ENCODE measurements around the gene ABLIM1.

The ABLIM1 gene

DNA sequence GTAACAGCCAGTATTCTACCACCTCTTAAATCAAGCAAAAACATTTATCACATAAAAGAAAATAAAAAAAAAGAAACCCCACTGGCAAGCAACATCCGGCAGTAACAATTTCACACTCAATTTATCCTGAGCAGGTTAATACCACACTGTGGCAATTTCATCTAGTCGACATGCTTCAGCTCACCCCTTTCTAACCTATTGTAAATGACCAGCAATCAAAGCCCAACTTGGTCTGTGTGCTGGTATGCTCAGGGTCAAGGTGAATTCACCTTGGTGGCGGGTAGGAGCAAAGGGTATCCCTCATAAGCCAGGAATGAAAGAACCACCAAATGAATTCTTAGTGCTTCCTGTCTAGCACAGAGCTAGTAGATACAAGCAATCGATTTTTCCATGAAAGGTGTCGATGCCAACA lies 144.7 kb downstream of the ABLIM1 start:
- no peak for FAIRE-seq

DNA sequence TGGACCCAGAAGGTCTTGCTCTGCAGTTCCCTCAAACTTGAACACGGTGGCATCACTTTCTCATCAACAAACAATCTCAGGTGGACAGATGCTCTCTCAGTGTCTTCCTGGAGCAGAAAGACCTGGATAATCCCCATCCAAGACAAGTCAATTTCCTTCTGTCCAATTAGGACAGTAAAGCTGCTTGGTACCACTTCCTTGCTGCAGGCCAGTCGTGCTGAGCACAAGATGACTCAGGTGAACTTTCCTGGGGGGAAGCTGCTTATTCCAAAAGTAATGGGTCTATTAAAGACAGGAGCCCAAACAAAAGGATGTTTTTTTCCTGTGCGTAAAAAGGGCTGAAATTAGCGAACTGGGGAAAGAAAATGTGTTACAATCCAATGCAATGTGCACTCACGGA lies 146.2 kb downstream of the ABLIM1 start:
- no peak for FAIRE-seq

DNA sequence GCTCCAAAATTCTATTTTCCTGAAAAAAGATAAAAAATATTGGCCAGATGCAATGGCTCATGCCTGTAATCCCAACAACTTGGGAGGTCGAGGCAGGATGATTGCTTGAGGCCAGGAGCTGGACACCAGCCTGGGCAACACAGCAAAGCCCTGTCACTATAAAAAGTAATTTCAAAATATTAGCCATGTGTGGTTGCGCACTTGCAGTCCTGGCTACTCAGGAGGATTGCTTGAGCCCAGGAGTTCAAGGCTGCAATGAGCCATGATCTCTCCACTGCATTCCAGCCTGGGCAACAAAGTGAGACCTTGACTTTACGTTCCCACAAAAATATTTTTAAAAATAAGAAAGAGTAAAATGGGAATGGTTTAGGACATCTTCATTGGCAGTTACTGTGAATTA lies 149.7 kb downstream of the ABLIM1 start:
- FAIRE-seq: no peak

DNA sequence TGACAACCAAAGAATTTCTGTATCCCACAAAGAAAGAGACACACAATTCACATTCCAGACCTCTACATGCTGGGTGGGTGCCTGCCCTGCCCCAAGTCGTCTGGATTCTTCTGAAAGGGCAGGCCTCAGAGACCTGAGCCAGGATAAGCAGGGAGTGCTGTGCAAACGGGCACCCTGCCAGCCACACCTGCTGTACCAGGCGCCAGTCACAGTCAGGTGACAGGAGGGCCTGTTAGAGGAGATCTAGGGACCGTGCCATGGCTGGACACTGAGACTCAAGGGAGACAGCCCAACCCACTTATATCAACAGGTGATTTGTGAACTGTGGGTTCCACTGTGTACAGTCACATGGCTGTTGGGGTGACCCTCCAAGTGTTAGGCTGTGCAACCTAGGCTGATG lies 150.6 kb downstream of the ABLIM1 start:
- FAIRE-seq: no peak

DNA sequence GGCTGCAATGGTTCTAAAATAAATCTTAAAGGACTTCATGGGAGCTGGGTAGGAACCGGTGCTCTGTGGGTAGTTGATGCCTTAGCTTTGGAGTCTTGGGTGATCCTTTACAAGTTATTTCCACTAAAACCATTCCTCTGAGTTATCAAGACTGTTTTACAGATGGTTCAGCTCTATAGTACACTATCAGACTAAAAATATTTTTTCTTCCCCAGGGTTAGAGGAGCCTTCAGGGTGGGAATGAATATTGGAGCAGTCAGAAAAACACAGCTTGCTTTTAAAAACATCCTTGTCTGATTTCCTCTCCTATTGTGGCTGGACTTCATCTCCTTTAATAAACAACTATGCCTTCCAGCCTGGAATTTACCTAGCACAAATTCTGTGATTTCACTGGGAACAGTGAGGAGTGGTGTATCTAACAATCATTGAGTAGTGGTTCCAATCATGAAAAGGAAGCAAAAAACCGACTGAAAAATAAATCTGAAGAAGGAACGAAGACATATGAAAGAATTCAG lies 151.1 kb downstream of the ABLIM1 start:
- FAIRE-seq: no peak

DNA sequence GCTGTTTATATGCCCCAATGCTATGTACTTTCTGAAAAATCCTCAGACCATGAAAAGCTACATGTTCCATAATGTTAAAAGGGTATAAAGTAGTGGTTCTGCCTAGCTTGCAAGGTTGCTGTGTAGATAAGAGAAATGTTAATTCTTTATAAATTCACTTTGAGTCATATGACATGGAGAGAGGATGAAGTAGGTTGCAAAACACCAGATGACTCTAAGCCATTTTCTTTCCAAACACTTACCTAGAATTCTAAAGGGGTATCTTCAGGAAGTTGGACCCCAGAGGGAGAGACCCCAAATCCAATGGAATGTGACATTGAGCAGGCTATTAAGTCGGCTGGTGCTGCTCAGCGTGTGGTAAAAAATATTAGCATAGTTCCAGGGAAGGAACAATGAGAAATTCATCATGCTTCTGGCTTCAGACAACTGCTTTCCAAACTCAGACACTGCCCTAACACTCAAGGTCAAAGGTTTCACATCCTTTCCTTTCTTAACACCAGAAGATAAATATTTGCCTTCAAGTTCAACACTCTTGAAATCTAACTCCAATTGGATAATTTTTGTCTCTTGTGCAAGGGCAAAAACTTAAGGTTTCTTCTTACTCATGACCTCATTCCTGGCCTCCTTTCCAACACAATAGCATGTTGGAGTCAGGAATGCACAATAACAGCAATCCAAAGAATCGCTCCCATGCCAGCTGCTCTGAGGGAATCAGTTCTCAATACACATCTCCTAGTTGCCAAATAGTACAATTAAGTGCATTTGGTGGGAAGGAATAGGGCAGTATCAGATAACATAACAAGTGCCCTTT lies 153.1 kb downstream of the ABLIM1 start:
- FAIRE-seq: peak; percentile 65

DNA sequence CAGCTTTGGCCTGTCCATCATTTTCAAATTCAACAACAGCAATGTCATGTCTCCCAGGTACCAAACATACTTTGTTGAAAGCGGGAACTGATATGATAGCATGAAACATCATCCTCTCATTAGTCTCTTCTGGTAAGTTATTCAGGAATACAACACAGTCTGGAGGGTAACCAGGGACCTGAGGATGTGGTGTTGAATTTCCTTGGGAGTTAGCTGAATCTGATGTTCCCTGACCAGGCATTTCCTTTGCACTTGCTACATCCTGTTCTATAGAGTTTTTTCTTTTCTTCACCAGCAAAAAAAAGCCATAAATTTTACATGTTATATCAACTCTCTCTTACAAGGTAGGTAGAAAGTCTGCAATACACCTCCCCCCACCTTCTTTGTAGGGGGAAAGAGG lies 156.0 kb downstream of the ABLIM1 start:
- no peak for FAIRE-seq

DNA sequence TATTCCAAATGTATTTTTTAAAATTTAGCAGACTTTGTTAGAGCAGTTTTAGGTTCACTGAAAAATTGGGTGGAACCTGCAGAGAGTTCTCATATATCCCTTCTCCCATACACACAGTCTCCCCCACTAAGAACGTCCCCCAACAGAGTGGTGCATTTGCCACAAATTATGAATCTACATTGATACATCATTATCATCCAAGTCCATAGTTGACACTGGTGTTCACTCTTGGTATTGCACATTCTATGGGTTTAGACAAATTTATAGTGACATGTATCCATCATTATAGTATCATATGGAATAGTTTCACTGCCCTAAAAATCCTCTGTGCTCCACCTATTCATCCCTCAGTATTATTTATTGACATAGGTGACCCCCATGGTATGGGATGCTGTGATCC lies 156.4 kb downstream of the ABLIM1 start:
- no peak for FAIRE-seq

DNA sequence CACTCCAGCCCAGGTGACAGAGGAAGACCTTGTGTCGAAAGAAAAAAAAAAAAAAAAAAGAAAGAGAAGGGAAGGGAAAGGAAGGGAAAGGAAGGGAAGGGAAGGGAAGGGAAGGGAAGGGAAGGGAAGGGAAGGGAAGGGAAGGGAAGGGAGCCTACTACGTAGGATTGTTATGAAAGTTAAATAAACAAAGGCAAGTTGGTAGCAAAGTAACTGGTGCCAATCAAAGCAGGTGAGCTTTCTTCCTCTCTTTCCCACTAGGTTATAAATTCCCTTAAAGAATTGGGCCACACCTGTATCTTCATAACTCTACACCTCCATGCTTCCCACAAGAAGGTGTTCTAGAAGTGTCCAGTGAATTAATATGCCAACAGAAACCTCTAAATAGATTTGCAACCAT lies 157.4 kb downstream of the ABLIM1 start:
- FAIRE-seq: no peak

DNA sequence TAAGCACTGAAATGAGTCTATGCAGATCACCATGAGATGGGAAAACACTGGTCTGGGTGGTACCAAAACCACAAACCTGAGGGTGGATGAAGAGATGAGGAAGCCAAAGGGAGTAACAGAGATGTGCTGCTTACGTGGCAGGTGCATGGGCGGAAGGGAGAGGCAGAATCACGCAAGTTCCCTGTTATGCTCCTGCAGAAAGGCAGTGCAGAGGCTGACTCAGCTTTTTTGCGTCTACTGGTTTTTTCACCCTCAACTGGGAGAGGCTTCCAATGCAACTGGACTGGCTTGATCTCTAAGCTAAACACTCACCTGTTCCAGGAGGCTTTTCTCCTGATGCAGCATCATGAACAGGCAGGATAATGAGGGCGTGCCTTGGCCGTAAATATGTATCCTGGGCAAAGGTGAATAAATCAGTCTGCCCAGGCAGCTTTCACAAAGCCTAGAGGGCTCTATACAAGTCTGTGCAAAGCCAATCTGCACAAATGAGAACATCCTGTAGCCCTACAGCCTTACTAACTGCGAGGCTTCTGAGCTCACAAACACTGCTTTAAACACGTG lies 158.4 kb downstream of the ABLIM1 start:
- no peak for FAIRE-seq

DNA sequence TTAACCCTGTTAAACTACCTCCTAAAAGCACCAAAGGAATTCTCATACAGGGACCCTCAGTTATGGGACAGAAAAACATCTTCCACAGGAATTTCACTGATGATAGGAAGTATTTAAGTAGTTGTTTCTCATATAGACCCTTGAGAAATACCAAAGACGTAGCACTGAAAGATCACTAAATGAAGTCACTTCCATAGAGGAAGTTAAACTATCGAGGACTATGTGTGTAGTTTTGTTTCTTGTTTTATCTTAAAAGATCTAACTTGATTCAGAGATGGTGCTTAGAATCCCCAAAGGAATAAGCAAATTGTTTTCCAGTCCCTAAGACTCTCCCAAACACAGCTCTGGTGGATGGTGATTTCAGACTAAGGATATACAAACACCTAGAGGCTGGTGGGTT lies 159.0 kb downstream of the ABLIM1 start:
- no peak for FAIRE-seq

DNA sequence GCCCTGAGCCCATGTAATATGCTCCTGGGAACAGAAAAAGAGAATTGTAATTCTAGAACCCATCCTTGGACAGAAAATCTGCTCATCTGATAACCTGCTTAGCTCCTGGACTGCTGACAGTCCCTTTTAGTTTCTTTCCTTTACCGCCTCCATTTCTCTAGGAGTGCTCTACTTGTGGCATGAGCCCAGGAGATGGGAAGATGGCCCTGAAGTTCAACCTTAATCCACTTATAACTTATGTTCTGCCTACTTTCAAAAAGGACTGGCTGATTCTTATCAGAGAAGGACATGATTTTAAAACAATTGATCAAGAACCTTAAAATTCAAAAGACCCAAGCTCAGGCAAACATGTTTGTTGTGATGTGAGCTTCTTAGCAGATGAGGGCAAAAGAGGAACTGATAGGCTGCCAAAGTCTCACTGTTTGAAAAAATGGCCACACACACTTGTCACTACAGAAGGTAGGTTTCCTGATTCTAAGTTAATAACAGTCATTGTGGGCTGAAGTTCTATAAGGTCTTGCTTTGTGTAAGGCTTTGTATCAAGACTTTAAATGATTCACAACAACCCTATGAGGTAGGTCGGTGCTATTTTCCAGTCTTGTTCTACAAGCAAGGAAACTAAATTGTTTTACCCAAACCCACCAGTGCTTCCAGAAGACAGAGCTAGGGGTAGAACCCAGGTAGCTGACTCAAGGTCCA lies 159.5 kb downstream of the ABLIM1 start:
- FAIRE-seq: no peak

DNA sequence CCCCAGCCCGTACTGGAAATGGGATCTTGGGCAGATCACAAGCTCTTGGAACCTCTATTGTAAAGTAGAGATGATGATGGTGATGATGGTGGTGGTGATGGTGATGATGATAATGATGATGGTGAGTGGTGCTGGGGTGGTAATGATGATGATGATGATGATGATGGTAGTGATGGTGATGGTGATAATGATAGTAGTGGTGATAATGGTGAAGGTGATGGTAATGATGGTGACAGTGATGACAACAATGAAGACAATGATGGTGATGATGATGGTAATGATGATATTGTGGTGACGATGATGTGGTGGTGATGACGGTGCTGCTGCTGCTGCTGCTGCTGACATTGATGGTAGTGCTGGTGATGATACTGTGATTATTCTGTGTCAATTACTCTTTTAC lies 162.8 kb downstream of the ABLIM1 start:
- FAIRE-seq: no peak

DNA sequence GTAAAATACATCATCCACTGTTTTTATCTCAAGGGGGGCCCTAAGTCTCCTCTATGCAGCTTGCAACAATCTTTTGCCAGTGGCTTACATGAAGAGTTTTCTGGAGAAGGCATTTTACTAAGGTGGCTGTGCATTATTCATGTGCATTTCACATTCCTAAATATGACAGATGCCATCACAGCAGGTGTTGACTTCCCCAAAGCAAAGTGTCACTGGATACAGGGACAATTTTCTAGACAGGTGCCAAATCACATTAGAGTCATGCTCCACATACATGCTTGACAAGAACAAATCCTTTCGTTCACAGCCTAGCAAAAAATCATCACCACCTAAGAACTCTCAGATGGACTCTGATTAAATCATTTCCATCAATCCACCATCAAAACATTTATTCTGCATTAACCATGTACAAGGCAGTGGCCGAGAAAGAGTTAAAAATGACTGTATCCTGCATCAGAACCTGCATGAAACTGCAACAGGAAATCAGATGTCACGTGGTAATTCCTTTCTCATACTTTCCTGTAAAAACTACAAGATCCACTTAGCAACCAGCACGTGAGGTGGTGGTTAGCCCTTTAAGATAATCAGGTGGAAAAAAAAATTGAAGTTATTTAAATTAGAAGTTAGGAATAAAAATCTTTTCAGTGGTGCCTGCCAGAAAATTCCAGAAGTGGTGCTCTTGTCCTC lies 165.6 kb downstream of the ABLIM1 start:
- no peak for FAIRE-seq

DNA sequence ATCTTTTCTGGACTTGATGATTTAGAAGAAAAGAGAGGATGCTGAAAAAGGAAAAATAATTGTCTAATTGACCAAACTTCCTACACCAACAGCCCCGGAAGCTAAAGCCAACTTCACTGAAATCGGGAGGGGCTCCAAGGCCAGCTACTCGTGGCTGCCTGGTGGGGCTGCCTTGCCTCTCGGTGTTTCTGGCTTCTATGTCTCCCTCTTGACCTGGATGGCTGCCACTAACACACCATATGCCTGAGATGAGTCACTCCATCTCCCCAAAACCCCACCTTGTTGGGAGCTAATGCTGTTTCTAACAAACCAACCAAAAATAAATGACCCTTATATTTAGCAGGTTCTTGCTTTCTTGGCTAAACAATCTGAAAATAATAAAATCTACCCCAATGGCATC lies 166.1 kb downstream of the ABLIM1 start:
- FAIRE-seq: no peak

DNA sequence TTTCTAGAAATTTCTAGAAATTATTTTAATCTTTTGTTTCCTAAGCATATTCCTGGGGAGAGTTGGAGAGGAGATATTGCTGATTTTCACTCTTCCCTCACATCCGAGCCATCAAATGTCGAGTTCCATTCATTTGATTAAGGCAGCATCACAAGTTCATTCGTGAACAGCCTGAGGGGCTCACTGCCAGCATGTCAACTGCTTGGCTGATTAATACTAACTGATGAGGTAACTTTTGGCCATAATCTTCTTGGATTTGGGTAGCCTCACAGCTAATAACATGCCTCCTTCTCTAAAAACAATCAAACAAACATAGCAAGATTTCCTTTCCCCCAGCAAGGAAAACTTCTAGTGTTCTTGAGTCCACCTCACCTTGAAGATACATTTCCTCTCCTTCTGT lies 166.7 kb downstream of the ABLIM1 start:
- no peak for FAIRE-seq

DNA sequence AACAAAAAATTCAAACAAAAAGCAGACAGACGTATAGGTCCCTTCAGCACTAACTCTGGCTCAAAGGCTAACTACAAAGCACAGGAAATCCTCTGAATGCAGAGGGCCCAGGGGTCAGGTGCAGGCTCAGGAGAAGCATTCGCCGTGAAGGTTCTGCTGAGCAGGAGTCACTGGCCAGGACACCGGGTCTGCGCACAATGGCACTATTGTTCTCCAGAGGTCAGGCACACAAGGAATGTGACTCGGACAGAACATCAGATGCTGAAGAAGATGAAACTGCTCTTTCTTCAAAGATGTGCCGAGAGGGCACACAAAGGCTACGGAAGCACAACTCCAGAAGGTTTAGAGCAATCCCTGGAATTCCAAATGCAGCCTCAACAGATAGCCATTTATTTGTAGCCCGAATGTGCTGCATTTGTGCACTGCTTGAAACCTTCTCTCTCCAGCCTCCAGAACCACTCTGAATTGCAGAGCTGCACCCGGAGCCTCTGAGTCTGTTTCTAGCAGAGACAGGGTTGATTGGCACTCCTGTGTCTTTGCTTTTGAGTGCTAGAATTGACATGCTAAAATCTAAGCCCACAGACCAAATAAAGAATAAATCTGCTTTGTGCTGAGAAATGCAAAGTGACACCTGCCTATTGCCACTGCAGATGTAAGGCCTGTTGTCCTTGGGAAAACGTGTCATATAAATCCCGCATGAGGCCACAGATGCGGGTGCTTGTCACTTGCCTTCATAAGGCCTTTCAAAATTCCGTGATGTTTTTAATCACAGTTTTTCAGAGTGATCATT lies 168.4 kb downstream of the ABLIM1 start:
- no peak for FAIRE-seq

DNA sequence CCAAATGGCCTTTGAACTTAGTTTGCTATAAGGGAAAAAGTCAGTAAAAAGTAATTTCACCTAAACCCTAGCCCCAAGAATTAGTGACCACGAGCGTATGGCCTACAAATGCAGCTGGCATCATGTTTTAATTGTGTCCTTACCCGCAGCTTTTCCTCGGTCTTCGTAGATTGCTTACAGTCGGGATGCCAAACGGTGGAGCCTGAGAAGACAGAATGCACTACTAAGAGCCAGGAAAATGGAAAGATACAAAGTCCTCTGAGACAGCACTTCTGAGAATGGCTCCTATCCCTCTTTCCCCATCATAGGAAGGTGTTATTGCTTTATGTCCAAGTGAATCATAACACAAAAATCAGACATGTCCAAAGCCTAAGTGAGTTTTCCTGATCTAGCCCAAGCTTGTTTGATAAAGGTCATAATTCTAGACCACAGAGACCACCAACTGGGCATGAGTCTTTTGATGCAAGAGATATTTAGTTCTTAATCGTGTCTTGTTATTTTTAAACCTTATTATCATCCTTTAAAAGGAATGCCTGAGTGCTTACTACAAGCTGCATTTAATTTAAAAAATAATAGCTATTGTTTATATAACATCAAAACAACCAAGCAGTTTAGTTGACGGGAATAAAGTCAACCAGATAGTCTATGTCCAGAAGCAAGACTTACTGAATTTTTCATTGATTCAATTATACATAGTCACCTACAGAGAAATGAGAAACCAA lies 170.1 kb downstream of the ABLIM1 start:
- FAIRE-seq: no peak

DNA sequence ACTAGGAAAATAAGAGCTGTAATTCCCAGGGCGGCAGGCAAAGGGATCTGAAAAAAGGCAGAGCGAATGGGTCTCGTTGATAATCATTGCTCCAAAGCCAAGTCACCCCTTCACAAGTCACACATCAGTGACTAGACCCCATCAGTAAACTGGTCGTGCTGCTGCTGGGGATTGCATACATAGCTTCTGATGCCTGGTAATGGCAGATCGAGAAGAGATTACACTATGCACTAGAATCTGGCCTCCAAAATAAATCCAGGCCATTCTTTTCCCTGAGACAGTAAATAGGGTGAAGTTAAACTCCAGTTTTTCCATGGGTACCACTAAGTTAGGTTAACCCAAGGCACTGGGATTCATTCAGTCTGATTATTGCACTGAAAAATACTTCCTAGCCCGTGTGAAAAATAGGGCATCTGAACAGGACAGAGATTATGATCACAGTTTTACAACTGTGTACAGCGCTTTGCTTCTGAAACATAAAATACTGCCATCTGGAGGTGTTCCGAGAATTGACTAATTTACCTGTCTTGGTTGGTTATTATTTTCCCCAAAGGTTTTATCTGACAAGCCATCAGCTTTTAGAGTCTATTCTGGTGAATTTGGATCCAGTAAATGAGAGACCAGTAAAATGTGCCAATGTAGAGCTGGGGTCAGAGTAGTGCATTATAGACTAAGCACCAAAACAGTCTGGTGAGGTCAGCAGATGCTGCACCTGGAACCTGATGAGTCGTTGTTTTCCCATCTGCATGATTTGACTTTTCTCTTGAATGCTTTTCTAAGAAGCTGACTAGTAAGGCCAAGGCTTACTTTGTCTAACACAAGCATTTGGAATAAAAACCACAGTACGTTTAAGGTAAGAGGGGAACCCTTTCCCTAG lies 170.9 kb downstream of the ABLIM1 start:
- no peak for FAIRE-seq

DNA sequence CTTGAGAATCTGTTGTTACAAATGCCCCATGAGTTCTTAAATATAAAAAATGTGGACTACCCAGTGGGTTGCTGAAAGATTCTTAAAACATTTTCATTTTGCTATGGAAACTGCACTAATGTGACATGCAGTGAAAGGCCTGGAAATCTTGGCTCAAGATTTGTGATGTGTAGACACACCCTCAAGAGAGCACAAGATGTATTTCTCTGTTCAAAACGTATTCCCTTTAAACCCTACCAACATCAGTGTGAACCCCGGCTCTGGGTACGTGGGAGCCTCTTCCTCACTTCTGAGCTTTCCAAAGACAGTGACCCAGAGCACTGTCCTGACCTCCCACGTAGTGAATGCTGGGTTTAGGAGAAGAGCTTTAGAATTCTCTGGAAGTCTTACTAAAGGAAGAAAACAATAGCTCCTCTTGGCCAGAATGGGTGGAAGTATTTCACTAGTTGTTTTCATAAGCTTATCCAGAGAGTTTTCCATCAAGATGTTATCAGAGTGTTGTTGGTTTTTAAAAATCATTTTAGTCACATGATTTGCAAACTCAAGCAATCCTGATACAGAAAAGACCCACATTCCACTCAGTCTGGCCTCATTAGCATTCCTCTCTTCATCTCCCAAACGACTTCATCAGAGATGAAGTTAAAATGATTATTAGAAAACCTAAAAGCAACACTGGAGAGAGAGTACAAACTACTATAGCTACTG lies 172.2 kb downstream of the ABLIM1 start:
- FAIRE-seq: peak; percentile 54
